H9 (cell line): ENCODE results near the gene PACSIN2. TPM values are rescaled to one million over a fixed set of nuclear protein-coding genes. Genes with fewer than 3 reads are reported as not detected.

ENCODE experiments used
- DNase-seq: peaks from one replicate; pipeline ENCODE4 v3.0.0-alpha.2; 2017
- H2AFZ ChIP-seq: one replicate; pipeline ENCODE4 v1.6.1; 2013; ENCODE audit warnings: mild to moderate bottlenecking, low read length, control low read depth, moderate library complexity
- H2AK5ac ChIP-seq: 2 replicates; pipeline ENCODE4 v1.6.1; 2013; ENCODE audit warnings: low read length, control low read depth, mixed read lengths; ENCODE audit not compliant: insufficient read length
- H2BK120ac ChIP-seq: one replicate; pipeline ENCODE4 v1.6.1; 2013; ENCODE audit warnings: low read depth, mild to moderate bottlenecking, low read length, control low read depth, inconsistent platforms; ENCODE audit not compliant: poor library complexity, severe bottlenecking
- H2BK12ac ChIP-seq: 2 replicates; pipeline ENCODE4 v1.6.1; 2013; ENCODE audit warnings: low read length, control low read depth, mixed read lengths, low read depth; ENCODE audit not compliant: insufficient read length
- H2BK15ac ChIP-seq: 2 replicates; pipeline ENCODE4 v1.6.1; 2013; ENCODE audit warnings: low read depth, low read length, control low read depth
- H2BK20ac ChIP-seq: one replicate; pipeline ENCODE4 v1.6.1; 2013; ENCODE audit warnings: low read depth, mild to moderate bottlenecking, low read length, control low read depth, inconsistent platforms; ENCODE audit not compliant: poor library complexity, severe bottlenecking
- H2BK5ac ChIP-seq: 2 replicates; pipeline ENCODE4 v1.6.1; 2013; ENCODE audit warnings: low read length, control low read depth, mixed read lengths; ENCODE audit not compliant: insufficient read length
- H3K14ac ChIP-seq: 2 replicates; pipeline ENCODE4 v1.6.1; 2013; ENCODE audit warnings: low read length, control low read depth; ENCODE audit not compliant: insufficient read depth
- H3K18ac ChIP-seq: 2 replicates; pipeline ENCODE4 v1.6.1; 2013; ENCODE audit warnings: low read depth, mild to moderate bottlenecking, mixed read lengths, low read length, control low read depth; ENCODE audit not compliant: insufficient read length
- H3K23ac ChIP-seq: 2 replicates; pipeline ENCODE4 v1.6.1; 2013; ENCODE audit warnings: low read length, control low read depth, mixed read lengths, low read depth; ENCODE audit not compliant: insufficient read length
- H3K23me2 ChIP-seq: 2 replicates; pipeline ENCODE4 v1.6.1; 2013; ENCODE audit warnings: low read depth, mild to moderate bottlenecking, mixed read lengths, low read length, control low read depth; ENCODE audit not compliant: insufficient read length, poor library complexity, severe bottlenecking
- H3K27ac ChIP-seq: 2 replicates; pipeline ENCODE4 v1.5.1; 2013; ENCODE audit warnings: low read length, control low read depth, mixed read lengths, low read depth; ENCODE audit not compliant: insufficient read length
- H3K27me3 ChIP-seq: 2 replicates; pipeline ENCODE4 v1.6.1; 2013; ENCODE audit warnings: low read length, control low read depth, inconsistent platforms; ENCODE audit not compliant: insufficient read depth
- H3K4ac ChIP-seq: 2 replicates; pipeline ENCODE4 v1.6.1; 2013; ENCODE audit warnings: low read depth, mild to moderate bottlenecking, control low read depth, inconsistent platforms, low read length, moderate library complexity
- H3K4me1 ChIP-seq: 2 replicates; pipeline ENCODE4 v1.6.1; 2013; ENCODE audit warnings: low read length, control low read depth, inconsistent platforms; ENCODE audit not compliant: insufficient read depth
- H3K4me2 ChIP-seq: 2 replicates; pipeline ENCODE4 v1.6.1; 2013; ENCODE audit warnings: low read length, control low read depth, mixed read lengths; ENCODE audit not compliant: insufficient read length, insufficient read depth
- H3K56ac ChIP-seq: 2 replicates; pipeline ENCODE4 v1.6.1; 2013; ENCODE audit warnings: low read depth, mild to moderate bottlenecking, mixed read lengths, low read length, control low read depth; ENCODE audit not compliant: insufficient read length
- H3K79me1 ChIP-seq: 2 replicates; pipeline ENCODE4 v1.6.1; 2013; ENCODE audit warnings: low read depth, mild to moderate bottlenecking, moderate library complexity, low read length, control low read depth, inconsistent platforms; ENCODE audit not compliant: insufficient read depth, poor library complexity, severe bottlenecking
- H3K79me2 ChIP-seq: 2 replicates; pipeline ENCODE4 v1.6.1; 2013; ENCODE audit warnings: low read length, control low read depth, inconsistent platforms; ENCODE audit not compliant: insufficient read depth
- H3K9ac ChIP-seq: 2 replicates; pipeline ENCODE4 v1.6.1; 2013; ENCODE audit warnings: low read length, control low read depth, mixed read lengths; ENCODE audit not compliant: insufficient read length; ENCODE audit errors: extremely low read depth
- H3K9me3 ChIP-seq: one replicate; pipeline ENCODE4 v1.6.1; 2013; ENCODE audit warnings: low read depth, low read length, inconsistent platforms; ENCODE audit not compliant: control insufficient read depth
- H3T11ph ChIP-seq: one replicate; pipeline ENCODE4 v1.6.1; 2013; ENCODE audit warnings: mild to moderate bottlenecking, low read length, control low read depth, inconsistent platforms
- H4K20me1 ChIP-seq: one replicate; pipeline ENCODE4 v1.6.1; 2013; ENCODE audit not compliant: control insufficient read depth, insufficient read length, insufficient read depth
- H4K5ac ChIP-seq: 2 replicates; pipeline ENCODE4 v1.6.1; 2013; ENCODE audit warnings: low read depth, mild to moderate bottlenecking, mixed read lengths, low read length, control low read depth; ENCODE audit not compliant: insufficient read length
- H4K8ac ChIP-seq: replicated peaks from 2 replicates; pipeline ENCODE4 v1.6.1; 2013; ENCODE audit warnings: low read length, control low read depth, mixed read lengths, low read depth; ENCODE audit not compliant: insufficient read length
- H4K91ac ChIP-seq: 2 replicates; pipeline ENCODE4 v1.6.1; 2013; ENCODE audit warnings: low read depth, mild to moderate bottlenecking, moderate library complexity, mixed read lengths, low read length, control low read depth; ENCODE audit not compliant: insufficient read length
- H3K27ac Mint-ChIP-seq, 3 experiments: 2 replicates in 2 of 3; 3 replicates in 1 of 3; pipeline ENCODE4 v1.8.0; 2020 to 2021; ENCODE audit warnings: mixed read lengths in 3 of 3, mild to moderate bottlenecking in 1 of 3, moderate library complexity in 1 of 3
- H3K27me3 Mint-ChIP-seq: 2 replicates; pipeline ENCODE4 v1.8.0; 2021; ENCODE audit warnings: low read depth, mild to moderate bottlenecking, moderate library complexity, mixed read lengths
- H3K36me3 Mint-ChIP-seq, 3 experiments: 2 replicates in 2 of 3; 3 replicates in 1 of 3; pipeline ENCODE4 v1.8.0; 2020 to 2021; ENCODE audit warnings: low read depth in 3 of 3, mixed read lengths in 3 of 3; ENCODE audit not compliant: insufficient read depth in 1 of 3
- H3K4me1 Mint-ChIP-seq, 2 experiments: 2 replicates each; pipeline ENCODE4 v1.8.0; 2020; ENCODE audit warnings: mixed read lengths in 2 of 2
- H3K4me3 Mint-ChIP-seq, 2 experiments: 2 replicates in 1 of 2; 3 replicates in 1 of 2; pipeline ENCODE4 v1.8.0; 2020 to 2021; ENCODE audit warnings: mild to moderate bottlenecking in 2 of 2, mixed read lengths in 2 of 2, moderate library complexity in 1 of 2
- H3K9me3 Mint-ChIP-seq, 2 experiments: 2 replicates in 1 of 2; 3 replicates in 1 of 2; pipeline ENCODE4 v1.8.0; 2020; ENCODE audit warnings: mild to moderate bottlenecking in 2 of 2, mixed read lengths in 2 of 2, moderate library complexity in 1 of 2
- CTCF ChIP-seq: fragments of 200-600 bp; sonication (generic); conservative IDR thresholded peaks from 3 replicates; pipeline ENCODE4 v1.8.0; 2021; ENCODE audit warnings: antibody characterized with exemption, mild to moderate bottlenecking
- WGBS: extraction: QIAGEN DNeasy Blood & Tissue Kit; methylation state at CpG from one replicate; pipeline ENCODE4 v1.1.7; 2013; ENCODE audit warnings: missing lambda C conversion rate, low lambda C conversion rate, mixed read lengths; ENCODE audit not compliant: insufficient read length; ENCODE audit errors: extremely low coverage; 5-methylcytosine and 5-hydroxymethylcytosine counted together
- total RNA-seq: library from RNA; stranded (reverse); gene quantifications from 2 replicates; pipeline ENCODE4 v1.2.1, GENCODE V29; 2021

PACSIN2 gene
- total RNA-seq, 1 experiment from 2014 or later = 62.3 TPM

- Histone ChIP-seq H3K9ac (no peak overlapping the region), H3K4me2 (no peak overlapping the region), H4K5ac (no peak overlapping the region), H3K4me1 (peaks cover 9% of the 10 kb centered on the region), H3K14ac (no peak overlapping the region), H2AFZ (no peak overlapping the region), H3K79me1 (peaks cover 5% of the 10 kb centered on the region), H3K56ac (no peak overlapping the region), H3K23me2 (no peaks in the 10 kb centered on the region), H4K91ac (no peak overlapping the region), H2BK120ac (no peak overlapping the region), H3K9me3 (no peaks in the 10 kb centered on the region), H3T11ph (no peak overlapping the region), H3K4ac (no peak overlapping the region), H2BK15ac (no peak overlapping the region), H2BK12ac (no peak overlapping the region), H2BK5ac (no peak overlapping the region), H2AK5ac (no peak overlapping the region), H3K18ac (no peak overlapping the region), H3K79me2 (peaks cover 31% of the 10 kb centered on the region; the same call in 1 of the 2 replicates), H3K27me3 (no peaks in the 10 kb centered on the region), H2BK20ac (no peak overlapping the region), H4K20me1 (no peaks in the 10 kb centered on the region), H3K23ac (no peak overlapping the region), H3K27ac (no peak overlapping the region), H4K8ac (no peak overlapping the region)
- H3K27me3 Mint-ChIP-seq = no peaks in the 10 kb centered on the region
- peaks cover 0 to 10% (median 3%) of the 10 kb centered on the region in 3 experiments; a peak in 6 of 7 replicates for H3K36me3 Mint-ChIP-seq
- no CpG with 5 or more reads among the region's 9 CpGs for WGBS
- peaks cover 27 to 31% of the 10 kb centered on the region in 2 experiments for H3K4me1 Mint-ChIP-seq
- no peak for DNase-seq
- no peak overlapping the region for H3K27ac Mint-ChIP-seq
- no peak overlapping the region for H3K4me3 Mint-ChIP-seq
- TF ChIP-seq CTCF = no peak
- no peaks in the 10 kb centered on the region; a peak in 2 of 5 replicates for H3K9me3 Mint-ChIP-seq
These were observed 22.0 kb downstream of the PACSIN2 start for GRCh38 chr22:42992886-42993479.
